ENCODE results near the gene PPP6R3. TPM values are rescaled to one million over a fixed set of nuclear protein-coding genes. Genes with fewer than 3 reads are reported as not detected.

Gene PPP6R3
- polyA plus RNA-seq, 1 donor (not counting 4 experiments of a cell fraction or from before 2014, with no cell fraction given) = 50.2 TPM

- no peak overlapping the region for H2AFZ ChIP-seq (ENCODE audit: control insufficient read depth, low read length)
- H3K4me2 ChIP-seq (ENCODE audit: control insufficient read depth, extremely low read depth, insufficient read depth, low read depth, low read length) = no peak overlapping the region
- H3K27me3 ChIP-seq (ENCODE audit: control insufficient read depth, extremely low read depth, insufficient read depth, low read length) = no peaks in the 10 kb centered on the region
- H4K20me1 ChIP-seq (ENCODE audit: control insufficient read depth, extremely low read depth, insufficient read depth, low read length) = no peaks in the 10 kb centered on the region
- dilution Hi-C loops (cut with MboI; ENCODE audit: extremely low pct_ligation_motif_present, low sequenced_read_pairs) = no loop called here
- no peak overlapping the region for H3K4me3 ChIP-seq (ENCODE audit: control insufficient read depth in 2 of 3, extremely low read depth in 1 of 3, insufficient read depth in 2 of 3, low read depth in 1 of 3, low read length in 3 of 3)
- TF ChIP-seq EZH2 (IDR thresholded peaks at IDR 0.05; ENCODE audit: low read length) (no peak), CTCF (optimal IDR thresholded peaks at IDR 0.05 in 1 of 3, IDR thresholded peaks at IDR 0.05 in 1 of 3, conservative IDR thresholded peaks at IDR 0.05 in 1 of 3; ENCODE audit: extremely low read depth in 1 of 3, insufficient read depth in 2 of 3, low read length in 3 of 3) (no peak)
- peaks cover 41% of the 10 kb centered on the region for H3K79me2 ChIP-seq (ENCODE audit: control insufficient read depth, insufficient read depth, low read length)
- peaks cover 15 to 26% of the 10 kb centered on the region in 2 experiments for H3K36me3 ChIP-seq (ENCODE audit: control insufficient read depth in 2 of 2, extremely low read depth in 1 of 2, insufficient read depth in 2 of 2, low read length in 2 of 2)
- DNase-seq (ENCODE audit: low read depth, low spot score) = no peak
- H3K9me1 ChIP-seq (ENCODE audit: control insufficient read depth, extremely low read depth, insufficient read depth, low read length) = peaks cover 3% of the 10 kb centered on the region
- no peak for FAIRE-seq
- no peak overlapping the region for H3K9ac ChIP-seq (ENCODE audit: control insufficient read depth, extremely low read depth, insufficient read depth, low read length)
- no peaks in the 10 kb centered on the region for H3K9me3 ChIP-seq (ENCODE audit: control insufficient read depth, low read depth, low read length)
- H3K4me1 ChIP-seq (ENCODE audit: control insufficient read depth, extremely low read depth, insufficient read depth, low read length) = peaks cover 10% of the 10 kb centered on the region
- H3K27ac ChIP-seq (ENCODE audit: control insufficient read depth, insufficient read depth, low read length) = no peak overlapping the region
These were observed 82.1 kb downstream of the PPP6R3 start for GRCh38 chr11:68542617-68543016.

- dilution Hi-C loops (cut with MboI; ENCODE audit: extremely low pct_ligation_motif_present, low sequenced_read_pairs) = no loop called here
- Histone ChIP-seq H3K4me1 (ENCODE audit: control insufficient read depth, extremely low read depth, insufficient read depth, low read length) (peaks cover 10% of the 10 kb centered on the region), H2AFZ (ENCODE audit: control insufficient read depth, low read length) (no peak overlapping the region), H3K4me2 (ENCODE audit: control insufficient read depth, extremely low read depth, insufficient read depth, low read depth, low read length) (no peak overlapping the region), H3K27ac (ENCODE audit: control insufficient read depth, insufficient read depth, low read length) (no peak overlapping the region), H3K79me2 (ENCODE audit: control insufficient read depth, insufficient read depth, low read length) (peaks cover 47% of the 10 kb centered on the region), H3K36me3 (ENCODE audit: control insufficient read depth in 2 of 2, extremely low read depth in 1 of 2, insufficient read depth in 2 of 2, low read length in 2 of 2) (peaks cover 13 to 34% of the 10 kb centered on the region in 2 experiments), H3K4me3 (ENCODE audit: control insufficient read depth in 2 of 3, extremely low read depth in 1 of 3, insufficient read depth in 2 of 3, low read depth in 1 of 3, low read length in 3 of 3) (no peak overlapping the region), H3K9me1 (ENCODE audit: control insufficient read depth, extremely low read depth, insufficient read depth, low read length) (peaks cover 3% of the 10 kb centered on the region), H4K20me1 (ENCODE audit: control insufficient read depth, extremely low read depth, insufficient read depth, low read length) (no peaks in the 10 kb centered on the region), H3K27me3 (ENCODE audit: control insufficient read depth, extremely low read depth, insufficient read depth, low read length) (no peaks in the 10 kb centered on the region), H3K9ac (ENCODE audit: control insufficient read depth, extremely low read depth, insufficient read depth, low read length) (no peak overlapping the region), H3K9me3 (ENCODE audit: control insufficient read depth, low read depth, low read length) (no peaks in the 10 kb centered on the region)
- FAIRE-seq (no peak), DNase-seq (ENCODE audit: low read depth, low spot score) (no peak)
- TF ChIP-seq EZH2 (IDR thresholded peaks at IDR 0.05; ENCODE audit: low read length) = no peak
- TF ChIP-seq CTCF (optimal IDR thresholded peaks at IDR 0.05 in 1 of 3, IDR thresholded peaks at IDR 0.05 in 1 of 3, conservative IDR thresholded peaks at IDR 0.05 in 1 of 3; ENCODE audit: extremely low read depth in 1 of 3, insufficient read depth in 2 of 3, low read length in 3 of 3) = no peak
These were observed 83.0 kb downstream of the PPP6R3 start for GRCh38 chr11:68543594-68543993.
